PC-3 (cell line): ENCODE results near the gene SUMF2. TPM values are rescaled to one million over a fixed set of nuclear protein-coding genes. Genes with fewer than 3 reads are reported as not detected.
A peak's percentile ranks its signal among the peaks of the same experiment; 100 is the strongest.
"Not testable (repeated sequence)": the region's sequence is repeated elsewhere in the genome, so short reads cannot be mapped to it uniquely, and the experiment has no call there.

Experiments
- ATAC-seq: fragments of 200-7000 bp; cut with Tn5 transposase; 2 replicates; pipeline ENCODE4 v1.9.1; 2020; ENCODE audit warnings: mild to moderate bottlenecking, moderate library complexity
- BruUV-seq: library from RNA; stranded (reverse); fragments of 400-500 nt; replicated peaks from 2 replicates; lab custom pipeline; 2021; lab: Mats Ljungman, UMichigan
- CTCF ChIA-PET: fragments of 300-600 bp; sonication (Branson Sonifier 250); formaldehyde crosslinking; loops from one replicate; lab custom pipeline; 2022; ENCODE audit warnings: antibody characterized with exemption; lab: Charles Lee
- POLR2A ChIA-PET: fragments of 300-600 bp; sonication (Branson Sonifier 250); formaldehyde crosslinking; loops from one replicate; lab custom pipeline; 2022; ENCODE audit warnings: antibody characterized with exemption; ENCODE audit not compliant: unreplicated experiment; lab: Charles Lee
- DNase-seq: peaks from one replicate; pipeline ENCODE4 v3.0.0-alpha.2; 2015
- H2AFZ ChIP-seq: fragments of 300-600 bp; sonication (generic); 2 replicates; pipeline ENCODE4 v1.6.0; 2016; ENCODE audit warnings: antibody characterized with exemption, low read length
- H3F3A ChIP-seq: fragments of 300-600 bp; sonication (generic); one replicate; pipeline ENCODE4 v1.6.0; 2017; ENCODE audit warnings: antibody characterized with exemption, low read length, control low read depth, mild to moderate bottlenecking; ENCODE audit not compliant: unreplicated experiment
- H3K27ac ChIP-seq: fragments of 300-600 bp; sonication (generic); 2 replicates; pipeline ENCODE4 v1.5.1; 2016; ENCODE audit warnings: mild to moderate bottlenecking, low read length
- H3K27me3 ChIP-seq: fragments of 300-600 bp; sonication (generic); 2 replicates; pipeline ENCODE4 v1.6.1; 2016; ENCODE audit warnings: low read length, mixed read lengths
- H3K36me3 ChIP-seq: fragments of 300-600 bp; sonication (generic); 2 replicates; pipeline ENCODE4 v1.6.1; 2016; ENCODE audit warnings: low read depth, mixed run types, low read length, mixed read lengths
- H3K4me1 ChIP-seq: fragments of 300-600 bp; sonication (generic); 2 replicates; pipeline ENCODE4 v1.5.1; 2016; ENCODE audit warnings: low read length; ENCODE audit not compliant: insufficient read depth
- H3K4me2 ChIP-seq: fragments of 300-600 bp; sonication (generic); 2 replicates; pipeline ENCODE4 v1.6.0; 2016; ENCODE audit warnings: low read length
- H3K4me3 ChIP-seq: fragments of 300-600 bp; sonication (generic); 2 replicates; pipeline ENCODE4 v1.5.1; 2016; ENCODE audit warnings: mild to moderate bottlenecking, low read length, mixed read lengths
- H3K79me2 ChIP-seq: fragments of 300-600 bp; sonication (generic); 2 replicates; pipeline ENCODE4 v1.6.1; 2017; ENCODE audit warnings: low read length, mixed read lengths
- H3K9ac ChIP-seq: fragments of 300-600 bp; sonication (generic); 2 replicates; pipeline ENCODE4 v1.6.0; 2016; ENCODE audit warnings: mild to moderate bottlenecking, low read length
- H3K9me2 ChIP-seq: fragments of 300-600 bp; sonication (generic); replicated peaks from 2 replicates; pipeline ENCODE4 v1.6.1; 2016; ENCODE audit warnings: mixed run types, low read length, mixed read lengths
- H3K9me3 ChIP-seq: fragments of 300-600 bp; sonication (generic); 2 replicates; pipeline ENCODE4 v1.6.1; 2016; ENCODE audit warnings: low read length, mixed read lengths
- H4K20me1 ChIP-seq: fragments of 300-600 bp; sonication (generic); 2 replicates; pipeline ENCODE4 v1.6.1; 2016; ENCODE audit warnings: low read length, mixed read lengths
- CTCF ChIP-seq: fragments of 300-600 bp; sonication (generic); conservative IDR thresholded peaks from 2 replicates; pipeline ENCODE4 v1.5.1; 2017; ENCODE audit warnings: antibody characterized with exemption, low read depth, mild to moderate bottlenecking, low read length
- EZH2 ChIP-seq: fragments of 300-600 bp; sonication (generic); IDR thresholded peaks from one replicate; pipeline ENCODE4 v1.6.1; 2017; ENCODE audit warnings: antibody characterized with exemption, mild to moderate bottlenecking, low read length; ENCODE audit not compliant: unreplicated experiment
- EZH2phosphoT487 ChIP-seq: fragments of 300-600 bp; sonication (generic); IDR thresholded peaks from 2 replicates; pipeline ENCODE4 v1.6.1; 2018; ENCODE audit warnings: mild to moderate bottlenecking, antibody characterized with exemption, low read length, borderline replicate concordance
- intact Hi-C: fragments of 100-400 bp; cut with micrococcal nuclease; formaldehyde crosslinking; loops from 2 replicates; pipeline ENCODE4 v1.9.0; 2023
- total RNA-seq: library from RNA; depleted of rRNA; stranded (reverse); fragments of >200 nt; gene quantifications from 2 replicates; pipeline ENCODE4 v1.2.3, GENCODE V29; 2014

SUMF2 gene
- total RNA-seq, 1 experiment from 2014 or later, result 65.6 TPM

- H3K9me2 ChIP-seq, result no peaks in the 10 kb centered on the region
- H3K4me3 ChIP-seq, result no peak overlapping the region
- no peaks in the 10 kb centered on the region for H3K9me3 ChIP-seq
- H3K36me3 ChIP-seq, result no peaks in the 10 kb centered on the region
- no peak for ATAC-seq
- no peak overlapping the region for H3K4me2 ChIP-seq
- TF ChIP-seq CTCF (no peak), EZH2 (no peak), EZH2phosphoT487 (no peak)
- no peak for DNase-seq
- H3K79me2 ChIP-seq, result peaks cover 34% of the 10 kb centered on the region
- no peaks in the 10 kb centered on the region for H3K27me3 ChIP-seq
- H3K9ac ChIP-seq, result no peak overlapping the region
- ChIA-PET CTCF (no interaction called here), POLR2A (interaction anchor here (0.6 kb wide), 1 partner anchor 24 kb away, joined by 9 read pairs; no protein-coding TSS in a partner anchor)
- no peaks in the 10 kb centered on the region for H4K20me1 ChIP-seq
- H3K4me1 ChIP-seq, result peaks cover 6% of the 10 kb centered on the region; the same call in 1 of the 2 replicates
- BruUV-seq, result no TSS peak
- no peaks in the 10 kb centered on the region for H3F3A ChIP-seq
- no peak overlapping the region for H2AFZ ChIP-seq
- intact Hi-C loops, result no loop called here
- no peak overlapping the region for H3K27ac ChIP-seq
Observed at GRCh38 chr7:56046721-56047445, 17.2 kb upstream of the SUMF2 start.

- H3K4me2 ChIP-seq, DNase-seq, H3K4me3 ChIP-seq, H3K4me1 ChIP-seq, intact Hi-C loops, H3K27ac ChIP-seq, ATAC-seq, BruUV-seq, H3K36me3 ChIP-seq, H3F3A ChIP-seq, H4K20me1 ChIP-seq, H3K9ac ChIP-seq, CTCF ChIA-PET, H2AFZ ChIP-seq, H3K27me3 ChIP-seq, H3K9me3 ChIP-seq, H3K9me2 ChIP-seq: not testable (repeated sequence)
- POLR2A ChIA-PET, result interaction anchor here (0.6 kb wide), 1 partner anchor 25 kb away, joined by 9 read pairs; no protein-coding TSS in a partner anchor
- peaks cover 41% of the 10 kb centered on the region for H3K79me2 ChIP-seq
Observed at GRCh38 chr7:56047446-56048116, 16.5 kb upstream of the SUMF2 start.

- H3K36me3 ChIP-seq, result peaks cover 11% of the 10 kb centered on the region
- ChIA-PET CTCF (no interaction called here), POLR2A (no interaction called here)
- no peaks in the 10 kb centered on the region for H3K9me2 ChIP-seq
- peaks cover 5% of the 10 kb centered on the region; the same call in 1 of the 2 replicates for H4K20me1 ChIP-seq
- no peaks in the 10 kb centered on the region for H3K27me3 ChIP-seq
- H3K79me2 ChIP-seq, result peaks cover 48% of the 10 kb centered on the region
- TF ChIP-seq EZH2 (no peak), CTCF (no peak), EZH2phosphoT487 (no peak)
- no TSS peak for BruUV-seq
- no peak overlapping the region for H3K9ac ChIP-seq
- no peak overlapping the region for H2AFZ ChIP-seq
- no peak overlapping the region for H3K4me3 ChIP-seq
- no peaks in the 10 kb centered on the region for H3K9me3 ChIP-seq
- peaks cover 13% of the 10 kb centered on the region for H3K4me1 ChIP-seq
- no peaks in the 10 kb centered on the region for H3F3A ChIP-seq
- intact Hi-C loops, result no loop called here
- DNase-seq (no peak), ATAC-seq (no peak)
- H3K4me2 ChIP-seq, result no peak overlapping the region
- no peak overlapping the region for H3K27ac ChIP-seq
Observed at GRCh38 chr7:56048245-56048644, 15.8 kb upstream of the SUMF2 start.

DNA sequence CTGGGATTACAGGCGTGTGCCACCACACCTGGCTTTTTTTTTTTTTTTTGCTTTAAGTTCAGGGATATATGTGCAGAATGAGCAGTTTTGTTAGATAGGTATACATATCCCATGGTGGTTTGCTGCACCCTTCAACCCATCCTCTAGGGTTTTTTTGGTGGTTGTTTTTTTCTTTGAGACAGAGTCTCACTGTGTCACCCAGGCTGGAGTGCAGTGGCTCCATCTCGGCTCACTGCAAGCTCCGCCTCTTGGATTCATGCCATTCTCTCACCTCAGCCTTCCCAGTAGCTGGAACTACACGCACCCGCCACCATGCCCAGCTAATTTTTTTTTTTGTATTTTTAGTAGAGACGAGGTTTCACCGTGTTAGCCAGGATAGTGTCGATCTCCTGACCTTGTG lies 15.3 kb upstream of the SUMF2 start:
- H3K9me3 ChIP-seq, H3F3A ChIP-seq, H2AFZ ChIP-seq, H3K27me3 ChIP-seq, H3K27ac ChIP-seq, H3K4me3 ChIP-seq, H3K9ac ChIP-seq, H3K9me2 ChIP-seq, POLR2A ChIA-PET, ATAC-seq, BruUV-seq, intact Hi-C loops, CTCF ChIA-PET: not testable (repeated sequence)
- Histone ChIP-seq H3K4me2 (0 out of 2 replicates have a peak overlapping the region, but pooled peaks have one; percentile 10), H3K79me2 (peaks cover 53% of the 10 kb centered on the region), H4K20me1 (peaks cover 11% of the 10 kb centered on the region; the same call in 1 of the 2 replicates), H3K36me3 (peaks cover 16% of the 10 kb centered on the region), H3K4me1 (peaks cover 18% of the 10 kb centered on the region)
- DNase-seq, result peak; percentile 20
